Common myeloid progenitor, CD34-positive (primary cell): ENCODE results near the gene MICALL2.
A peak's percentile ranks its signal among the peaks of the same experiment; 100 is the strongest.

ENCODE experiments used
- CTCF ChIA-PET: fragments of 350-600 bp; sonication (Branson Sonifier 250); formaldehyde crosslinking; loops from one replicate; lab custom pipeline; 2021; ENCODE audit warnings: antibody characterized with exemption; lab: Charles Lee
- POLR2A ChIA-PET: fragments of 350-600 bp; sonication (Branson Sonifier 250); formaldehyde crosslinking; loops from one replicate; lab custom pipeline; 2021; ENCODE audit warnings: antibody characterized with exemption; lab: Charles Lee
- DNase-seq, 3 donors: peaks; one replicate each; pipeline versions ENCODE4 v3.0.0 to v3.0.0-alpha.2; 2013
- H3K27ac ChIP-seq, 2 experiments: 1 replicate in 1 of 2; 2 replicates in 1 of 2; pipeline ENCODE4 v1.7.0; 2013; ENCODE audit warnings: inconsistent platforms in 2 of 2, low read length in 2 of 2, mild to moderate bottlenecking in 2 of 2, low read depth in 1 of 2, moderate library complexity in 1 of 2; ENCODE audit not compliant: severe bottlenecking in 2 of 2, insufficient read depth in 1 of 2, poor library complexity in 1 of 2
- H3K27me3 ChIP-seq, 5 experiments: replicated peaks in 2 of 5; 1 replicate in 3 of 5; 2 replicates in 2 of 5; pipeline versions ENCODE4 v1.6.1 to v1.7.0; 2013; ENCODE audit warnings: low read length in 4 of 5, mild to moderate bottlenecking in 2 of 5, moderate library complexity in 2 of 5, inconsistent platforms in 1 of 5; ENCODE audit not compliant: insufficient read depth in 5 of 5, control insufficient read depth in 4 of 5
- H3K36me3 ChIP-seq, 4 experiments: 1 replicate in 2 of 4; 2 replicates in 2 of 4; pipeline versions ENCODE4 v1.6.1 to v1.7.0; 2013; ENCODE audit warnings: low read length in 3 of 4, control low read depth in 1 of 4, mild to moderate bottlenecking in 1 of 4; ENCODE audit not compliant: control insufficient read depth in 4 of 4, insufficient read depth in 4 of 4
- H3K4me1 ChIP-seq, 4 experiments: 1 replicate in 3 of 4; 2 replicates in 1 of 4; pipeline versions ENCODE4 v1.6.1 to v1.7.1; 2013; ENCODE audit warnings: low read length in 3 of 4, mild to moderate bottlenecking in 3 of 4, control low read depth in 1 of 4, inconsistent platforms in 1 of 4, moderate library complexity in 1 of 4; ENCODE audit not compliant: control insufficient read depth in 4 of 4, insufficient read depth in 4 of 4; ENCODE audit errors: control extremely low read depth in 1 of 4
- H3K4me3 ChIP-seq, 7 experiments: 1 replicate in 4 of 7; 2 replicates in 3 of 7; pipeline versions ENCODE4 v1.5.1 to v1.7.0; 2013; ENCODE audit warnings: mild to moderate bottlenecking in 7 of 7, low read length in 6 of 7, moderate library complexity in 6 of 7, inconsistent platforms in 2 of 7, low read depth in 2 of 7, control low read depth in 1 of 7; ENCODE audit not compliant: insufficient read depth in 4 of 7, control insufficient read depth in 1 of 7; ENCODE audit errors: extremely low read depth in 1 of 7
- H3K9me3 ChIP-seq, 5 experiments: 1 replicate in 4 of 5; 2 replicates in 1 of 5; pipeline versions ENCODE4 v1.6.1 to v1.7.1; 2013; ENCODE audit warnings: low read length in 4 of 5, mild to moderate bottlenecking in 2 of 5, inconsistent platforms in 1 of 5, low read depth in 1 of 5, moderate library complexity in 1 of 5; ENCODE audit not compliant: control insufficient read depth in 4 of 5, insufficient read depth in 2 of 5; ENCODE audit errors: control extremely low read depth in 1 of 5
- whole genome bisulfite sequencing: methylation state at CpG from one replicate; pipeline ENCODE4 v1.1.5; 2013; ENCODE audit not compliant: insufficient coverage; 5-methylcytosine and 5-hydroxymethylcytosine counted together

The MICALL2 gene

GRCh38 chr7:1457059-1457948 is 2.0 kb downstream of the MICALL2 start:
- Histone ChIP-seq H3K4me3 (peak overlapping the region in 2 of 7 experiments; percentile 42 to 81), H3K27ac (peak overlapping the region in 1 of 2 experiments; percentile 49), H3K4me1 (peaks cover 0 to 63% (median 52%) of the 10 kb centered on the region in 4 experiments), H3K9me3 (no peaks in the 10 kb centered on the region), H3K36me3 (no peaks in the 10 kb centered on the region), H3K27me3 (no peaks in the 10 kb centered on the region)
- CTCF ChIA-PET, result interaction anchor here (1.0 to 1.6 kb wide), 4 partner anchors 9 to 25 kb away, joined by 3 to 6 read pairs (median 5); no protein-coding TSS in a partner anchor
- 78% methylated on average over 17 of the region's 18 CpGs for WGBS
- POLR2A ChIA-PET, result interaction anchor here (1.1 kb wide), 1 partner anchor 21 kb away, joined by 3 read pairs; no protein-coding TSS in a partner anchor
- DNase-seq, result no peak

- no peak overlapping the region for H3K27ac ChIP-seq
- H3K36me3 ChIP-seq, result no peaks in the 10 kb centered on the region
- peaks cover 0 to 50% (median 39%) of the 10 kb centered on the region in 4 experiments for H3K4me1 ChIP-seq
- H3K9me3 ChIP-seq, result no peaks in the 10 kb centered on the region
- ChIA-PET POLR2A (no interaction called here), CTCF (interaction anchor here (1.5 kb wide), 1 partner anchor 8 kb away, joined by 3 read pairs; no protein-coding TSS in a partner anchor)
- no peak for DNase-seq
- WGBS, result 96% methylated on average over 12 of the region's 13 CpGs
- H3K4me3 ChIP-seq, result no peak overlapping the region
- H3K27me3 ChIP-seq, result no peaks in the 10 kb centered on the region
Measured at GRCh38 chr7:1455955-1456354, 3.3 kb downstream of the MICALL2 start.

- DNase-seq, result no peak
- Histone ChIP-seq H3K9me3 (no peaks in the 10 kb centered on the region), H3K4me1 (peaks cover 0 to 45% (median 33%) of the 10 kb centered on the region in 4 experiments), H3K4me3 (no peak overlapping the region), H3K36me3 (no peaks in the 10 kb centered on the region), H3K27ac (no peak overlapping the region), H3K27me3 (no peaks in the 10 kb centered on the region)
- ChIA-PET POLR2A (no interaction called here), CTCF (interaction anchor here (1.5 to 1.6 kb wide), 2 partner anchors 8 to 22 kb away, joined by 3 to 5 read pairs; no protein-coding TSS in a partner anchor)
- WGBS, result 90% methylated on average over 22 of the region's 26 CpGs
Measured at GRCh38 chr7:1455241-1455939, 3.9 kb downstream of the MICALL2 start.

- Histone ChIP-seq H3K4me1 (peaks cover 0 to 39% (median 27%) of the 10 kb centered on the region in 4 experiments), H3K27ac (no peak overlapping the region), H3K4me3 (no peak overlapping the region), H3K36me3 (no peaks in the 10 kb centered on the region), H3K9me3 (no peaks in the 10 kb centered on the region), H3K27me3 (no peaks in the 10 kb centered on the region)
- WGBS, result 82% methylated on average over 10 of the region's 14 CpGs
- ChIA-PET POLR2A (no interaction called here), CTCF (interaction anchor here (0.6 to 1.6 kb wide), 3 partner anchors 9 to 302 kb away, joined by 3 to 5 read pairs (median 3); no protein-coding TSS in a partner anchor)
- DNase-seq, result no peak
Measured at GRCh38 chr7:1454542-1454941, 4.7 kb downstream of the MICALL2 start.

DNA sequence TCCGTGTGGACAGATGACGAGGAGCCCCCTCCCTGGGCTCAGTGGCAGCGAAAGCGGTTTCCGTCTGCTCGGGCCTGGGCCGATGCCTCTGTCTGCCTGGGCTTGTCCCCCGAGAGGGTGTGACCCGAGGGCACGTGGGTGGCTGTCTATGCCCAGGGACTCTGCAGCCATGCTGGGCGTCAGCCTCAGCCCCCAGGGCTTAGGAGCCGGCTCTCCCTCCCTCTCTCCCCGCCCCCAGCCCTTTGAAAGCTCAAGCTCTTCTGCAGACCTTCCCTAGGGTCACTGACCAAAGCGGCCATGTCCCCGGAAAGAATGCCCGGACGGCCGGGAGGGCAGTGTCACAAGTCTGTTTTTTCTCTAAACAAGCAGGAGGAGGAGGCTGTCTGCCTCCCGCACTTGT is 7.1 kb downstream of the MICALL2 start:
- CTCF ChIA-PET, result interaction anchor here (2.1 to 2.4 kb wide), 2 partner anchors 9 to 23 kb away, joined by 5 to 6 read pairs; no protein-coding TSS in a partner anchor
- POLR2A ChIA-PET, result interaction anchor here (0.5 kb wide), 1 partner anchor 337 kb away, joined by 3 read pairs; no protein-coding TSS in a partner anchor
- no peak overlapping the region for H3K4me3 ChIP-seq
- no peaks in the 10 kb centered on the region for H3K27me3 ChIP-seq
- no peaks in the 10 kb centered on the region for H3K9me3 ChIP-seq
- DNase-seq, result no peak
- peaks cover 0 to 19% (median 7%) of the 10 kb centered on the region in 4 experiments for H3K4me1 ChIP-seq
- no peak overlapping the region for H3K27ac ChIP-seq
- 95% methylated on average over 16 of the region's 19 CpGs for WGBS
- no peaks in the 10 kb centered on the region for H3K36me3 ChIP-seq

DNA sequence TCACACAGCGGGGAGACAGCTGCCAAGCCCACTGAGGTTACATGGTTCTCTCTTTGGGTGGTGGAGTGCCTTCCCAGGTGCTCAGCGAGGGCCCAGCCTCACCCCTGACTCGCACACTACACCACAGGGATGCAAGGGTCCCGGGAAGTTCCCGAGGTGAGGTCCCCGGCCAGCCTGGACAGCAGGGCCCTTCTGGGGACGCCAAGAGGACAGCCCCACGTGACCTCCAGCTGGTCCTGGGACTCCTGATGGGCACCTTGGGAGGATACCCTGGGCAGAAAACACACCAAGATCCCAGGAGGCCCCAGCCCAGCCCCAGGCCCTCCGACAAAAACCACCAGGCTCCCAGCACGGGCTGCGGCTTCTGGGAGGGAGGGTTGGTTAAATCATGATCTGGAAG is 8.3 kb downstream of the MICALL2 start:
- WGBS, result 98% methylated on average over 7 of the region's 11 CpGs
- Histone ChIP-seq H3K4me1 (peaks cover 0 to 12% (median 1%) of the 10 kb centered on the region in 4 experiments), H3K27me3 (no peaks in the 10 kb centered on the region), H3K9me3 (no peaks in the 10 kb centered on the region), H3K4me3 (no peak overlapping the region), H3K36me3 (no peaks in the 10 kb centered on the region), H3K27ac (no peak overlapping the region)
- no peak for DNase-seq
- POLR2A ChIA-PET, result no interaction called here
- CTCF ChIA-PET, result interaction anchor here (2.1 to 2.4 kb wide), 2 partner anchors 10 to 24 kb away, joined by 5 to 6 read pairs; no protein-coding TSS in a partner anchor
